HepG2 (cell line): ENCODE measurements around the gene LILRB4. TPM values are rescaled to one million over a fixed set of nuclear protein-coding genes. Genes with fewer than 3 reads are reported as not detected.
"Not testable (repeated sequence)": the region's sequence is repeated elsewhere in the genome, so short reads cannot be mapped to it uniquely, and the experiment has no call there.

Experiments
- ATAC-seq: fragments of 200-7000 bp; cut with Tn5 transposase; 3 replicates; pipeline ENCODE4 v1.9.1; 2020; ENCODE audit warnings: mild to moderate bottlenecking, moderate library complexity
- BruUV-seq: library from RNA; stranded (reverse); fragments of 400-500 nt; replicated peaks from 2 replicates; lab custom pipeline; 2021; lab: Mats Ljungman, UMichigan
- CTCF ChIA-PET: fragments of 300-600 bp; formaldehyde crosslinking; extraction: SDS; loops from one replicate; lab custom pipeline; 2021; ENCODE audit warnings: low total read pairs, inconsistent platforms, low intra/inter-chr PET ratio; lab: Yijun Ruan, JAX
- POLR2A ChIA-PET: fragments of 350-600 bp; sonication (Branson Sonifier 250); formaldehyde crosslinking; loops from one replicate; lab custom pipeline; 2020; ENCODE audit warnings: antibody characterized with exemption, inconsistent platforms; lab: Yijun Ruan, JAX
- DNase-seq: peaks from one replicate; pipeline ENCODE4 v3.0.0-alpha.2; 2015; ENCODE audit warnings: low spot score
- FAIRE-seq: peaks from 3 replicates; lab custom pipeline; 2011; peaks lifted over from hg19 to GRCh38; lab: Jason Lieb, UNC
- H2AFZ ChIP-seq: one replicate; pipeline ENCODE4 v1.6.1; 2011; ENCODE audit warnings: low read length, inconsistent platforms
- H3K27ac ChIP-seq: fragments of 300-600 bp; 3 replicates; pipeline ENCODE4 v1.8.0; 2011; ENCODE audit warnings: mixed run types, mild to moderate bottlenecking, mixed read lengths, low read length, inconsistent platforms; ENCODE audit not compliant: insufficient read depth; ENCODE audit errors: extremely low read length
- H3K27me3 ChIP-seq, 2 experiments: fragments of 200-600 bp in 1 of 2; 2 replicates in 1 of 2; 3 replicates in 1 of 2; pipeline versions ENCODE4 v1.6.0 to v1.8.0; 2011; ENCODE audit warnings: low read length in 2 of 2, mild to moderate bottlenecking in 2 of 2, moderate library complexity in 2 of 2, inconsistent platforms in 1 of 2; ENCODE audit not compliant: insufficient read depth in 2 of 2, control insufficient read depth in 1 of 2
- H3K36me3 ChIP-seq, 2 experiments: fragments of 200-600 bp in 1 of 2; replicated peaks in 1 of 2; 2 replicates in 1 of 2; 3 replicates in 1 of 2; pipeline versions ENCODE4 v1.5.1 to v1.8.0; 2011; ENCODE audit warnings: low read length in 2 of 2, inconsistent platforms in 1 of 2; ENCODE audit not compliant: insufficient read depth in 2 of 2, control insufficient read depth in 1 of 2
- H3K4me1 ChIP-seq: 2 replicates; pipeline ENCODE4 v1.5.1; 2012; ENCODE audit warnings: low read length, inconsistent platforms; ENCODE audit not compliant: insufficient read depth
- H3K4me2 ChIP-seq: 2 replicates; pipeline ENCODE4 v1.6.0; 2011; ENCODE audit warnings: low read depth, low read length, inconsistent platforms
- H3K4me3 ChIP-seq, 3 experiments: fragments of 200-600 bp in 1 of 3; sonication (generic), shearing (Covaris generic) in 1 of 3; replicated peaks in 1 of 3; 2 replicates each; pipeline ENCODE4 v1.5.1; 2011 to 2016; ENCODE audit warnings: low read length in 3 of 3, inconsistent platforms in 2 of 3, low read depth in 2 of 3, mild to moderate bottlenecking in 2 of 3, control low read depth in 1 of 3, mixed read lengths in 1 of 3; ENCODE audit not compliant: insufficient read depth in 1 of 3
- H3K79me2 ChIP-seq: one replicate; pipeline ENCODE4 v1.6.1; 2011; ENCODE audit warnings: low read length, inconsistent platforms; ENCODE audit not compliant: insufficient read depth
- H3K9ac ChIP-seq: 2 replicates; pipeline ENCODE4 v1.6.0; 2011; ENCODE audit warnings: mild to moderate bottlenecking, low read depth, low read length, inconsistent platforms; ENCODE audit not compliant: insufficient read depth
- H3K9me3 ChIP-seq: 2 replicates; pipeline ENCODE4 v1.5.1; 2012; ENCODE audit warnings: mild to moderate bottlenecking, low read length
- H4K20me1 ChIP-seq: 2 replicates; pipeline ENCODE4 v1.6.0; 2011; ENCODE audit warnings: inconsistent platforms, mild to moderate bottlenecking, low read length, moderate library complexity; ENCODE audit not compliant: insufficient read depth
- CTCF ChIP-seq: sonication (generic); formaldehyde crosslinking; IDR thresholded peaks from 2 replicates; pipeline ENCODE4 v1.5.0; 2020; ENCODE audit warnings: mild to moderate bottlenecking, missing genetic modification reagents, moderate library complexity
- KAT8 ChIP-seq: IDR thresholded peaks from 2 replicates; pipeline ENCODE4 v1.6.1; 2016; ENCODE audit warnings: missing genetic modification reagents, missing compliant biosample characterization
- PPARG ChIP-seq: conservative IDR thresholded peaks from 2 replicates; pipeline ENCODE4 v1.6.1; 2016; ENCODE audit warnings: missing biosample characterization, missing genetic modification reagents
- RAD21 ChIP-seq: fragments of 450-650 bp; formaldehyde crosslinking; IDR thresholded peaks from 2 replicates; pipeline ENCODE4 v1.5.0; 2020; ENCODE audit warnings: mild to moderate bottlenecking
- SMC3 ChIP-seq: IDR thresholded peaks from 2 replicates; pipeline ENCODE4 v1.6.1; 2011; ENCODE audit warnings: low read length, improper control_type of control experiment
- STAG1 ChIP-seq: sonication (generic); formaldehyde crosslinking; IDR thresholded peaks from 2 replicates; pipeline ENCODE4 v1.4.0; 2020; ENCODE audit warnings: missing genetic modification reagents
- ZNF232 ChIP-seq: sonication (generic); formaldehyde crosslinking; IDR thresholded peaks from 2 replicates; pipeline ENCODE4 v1.4.0; 2020; ENCODE audit warnings: missing genetic modification reagents, borderline replicate concordance
- ZNF296 ChIP-seq: sonication (generic); formaldehyde crosslinking; conservative IDR thresholded peaks from 2 replicates; pipeline ENCODE4 v1.5.0; 2020; ENCODE audit warnings: mild to moderate bottlenecking, missing genetic modification reagents
- ZNF3 ChIP-seq: IDR thresholded peaks from 2 replicates; pipeline ENCODE4 v1.7.0; 2017; ENCODE audit warnings: inconsistent platforms
- ZNF430 ChIP-seq: sonication (generic); formaldehyde crosslinking; IDR thresholded peaks from 2 replicates; pipeline ENCODE4 v1.9.0; 2021; ENCODE audit warnings: mild to moderate bottlenecking, missing genetic modification reagents
- ZNF678 ChIP-seq: sonication (generic); formaldehyde crosslinking; IDR thresholded peaks from 2 replicates; pipeline ENCODE4 v1.4.0; 2020; ENCODE audit warnings: mild to moderate bottlenecking, missing genetic modification reagents
- WGBS: methylation state at CpG from one replicate; pipeline ENCODE4 v1.1.6; 2017; ENCODE audit warnings: low lambda C conversion rate; 5-methylcytosine and 5-hydroxymethylcytosine counted together
- in situ Hi-C: cut with HindIII; loops from 2 replicates; pipeline ENCODE4 v1.10.0; 2017; ENCODE audit warnings: low pct_unique_long_range_greater_than_20kb; ENCODE audit not compliant: extremely low pct_ligation_motif_present
- intact Hi-C: fragments of 100-400 bp; cut with micrococcal nuclease; formaldehyde crosslinking; loops from one replicate; pipeline ENCODE4 v1.10.0; 2022; ENCODE audit not compliant: unreplicated experiment
- polyA plus RNA-seq, 8 experiments: library from polyadenylated mRNA; depleted of rRNA in 3 of 8; stranded (reverse) in 7 of 8; unstranded in 1 of 8; fragments of >200 nt; fragmentation: Illumina TruSeq in 4 of 8; extraction: Trizol in 4 of 8; gene quantifications; 2 replicates each; pipeline versions ENCODE4 v1.2.1 to v1.2.3, GENCODE V29; 2011 to 2016; ENCODE audit warnings: low read depth in 4 of 8, missing spikeins in 1 of 8, mixed read lengths in 1 of 8; ENCODE audit not compliant: insufficient read depth in 1 of 8
- total RNA-seq, 5 experiments: library from RNA; depleted of rRNA; stranded (reverse); fragments of >200 nt; fragmentation: Illumina TruSeq; extraction: Trizol; gene quantifications; 2 replicates each; pipeline ENCODE4 v1.2.3, GENCODE V29; 2016; ENCODE audit warnings: low read depth in 1 of 5

Gene LILRB4
- total and polyA plus RNA-seq, 2 of the 13 experiments (the other 11 are each of a cell fraction or from before 2014, with no cell fraction given): not detected

DNA sequence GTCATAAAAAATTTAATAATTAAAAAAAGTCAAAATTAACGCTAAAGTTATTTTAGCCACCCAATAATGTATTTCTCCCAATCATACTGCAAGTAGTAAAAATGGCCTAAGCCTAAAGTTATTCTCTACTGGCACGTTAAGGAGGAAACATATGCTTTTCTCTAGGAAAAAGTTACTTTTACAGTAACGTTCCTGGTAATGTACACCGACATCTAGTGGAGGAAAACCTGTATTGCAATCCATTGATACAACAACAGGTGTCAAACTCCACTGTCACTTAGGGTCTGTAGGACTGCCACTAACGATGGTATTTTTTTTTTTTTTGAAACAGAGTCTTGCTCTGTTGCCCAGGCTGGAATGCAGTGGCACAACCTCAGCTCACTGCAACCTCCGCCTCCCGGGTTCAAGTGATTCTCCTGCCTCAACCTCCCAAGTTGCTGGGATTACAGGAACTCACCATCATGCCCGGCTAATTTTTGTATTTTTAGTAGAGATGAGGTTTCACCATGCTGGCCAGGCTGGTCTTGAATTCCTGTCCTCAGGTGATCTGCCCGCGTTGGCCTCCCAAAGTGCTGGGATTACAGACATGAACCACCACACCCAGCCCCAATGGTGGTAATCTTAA, 13.5 kb downstream of the LILRB4 start:
- H3K36me3 ChIP-seq, H3K27ac ChIP-seq, H3K4me2 ChIP-seq, H2AFZ ChIP-seq, H4K20me1 ChIP-seq, POLR2A ChIA-PET, H3K79me2 ChIP-seq, H3K4me1 ChIP-seq, H3K9ac ChIP-seq, H3K9me3 ChIP-seq, H3K4me3 ChIP-seq, ATAC-seq, H3K27me3 ChIP-seq, BruUV-seq: not testable (repeated sequence)
- TF ChIP-seq RAD21 (CRISPR knock-in tag) (peak; percentile 20; the same call in 1 of the 2 replicates), STAG1 (CRISPR knock-in tag) (peak; percentile 60), CTCF (CRISPR knock-in tag) (peak; percentile 79), SMC3 (peak; percentile 55; the same call in 1 of the 2 replicates)
- FAIRE-seq (peak; percentile 84), DNase-seq (peak; percentile 13)
- 3% methylated on average over 10 of the region's 10 CpGs for WGBS
- in situ Hi-C loops: loop anchor here (10.0 kb wide), 1 partner anchor 202 kb away; the partner anchor contains the start of gene CDC42EP5
- intact Hi-C loops: loop anchor here (2.0 kb wide), 1 partner anchor 198 kb away; no protein-coding TSS in a partner anchor
- CTCF ChIA-PET: interaction anchor here (0.7 to 1.9 kb wide), 3 partner anchors 23 to 198 kb away, joined by 4 to 10 read pairs (median 4); no protein-coding TSS in a partner anchor

DNA sequence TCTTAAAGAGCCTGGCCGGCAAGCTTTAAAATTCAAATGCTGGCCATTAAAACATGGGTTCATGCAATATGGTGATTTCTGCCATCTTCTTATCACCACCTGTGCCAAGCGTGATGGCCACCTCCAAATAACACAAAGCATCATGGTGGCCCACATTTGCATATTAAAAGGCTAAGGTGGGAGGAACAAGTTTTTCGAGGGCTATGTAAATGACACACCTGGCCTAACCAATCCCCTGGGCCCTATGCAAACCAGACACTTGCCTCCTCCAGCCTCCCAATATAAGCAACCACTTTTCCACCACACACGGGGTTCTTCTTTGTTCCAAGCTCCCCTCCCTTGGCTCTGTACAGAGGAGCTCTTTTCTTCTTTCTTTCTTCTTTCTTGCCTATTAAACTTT, 14.4 kb downstream of the LILRB4 start:
- Histone ChIP-seq H3K36me3 (no peaks in the 10 kb centered on the region), H3K27ac (no peak overlapping the region), H3K79me2 (no peaks in the 10 kb centered on the region), H3K4me1 (no peaks in the 10 kb centered on the region), H4K20me1 (no peaks in the 10 kb centered on the region), H3K27me3 (no peaks in the 10 kb centered on the region), H3K9ac (no peak overlapping the region), H3K9me3 (no peaks in the 10 kb centered on the region), H3K4me2 (no peak overlapping the region), H2AFZ (no peak overlapping the region), H3K4me3 (no peak overlapping the region)
- in situ Hi-C loops: loop anchor here (10.0 kb wide), 1 partner anchor 202 kb away; the partner anchor contains the start of gene CDC42EP5
- intact Hi-C loops: loop anchor here (2.0 kb wide), 1 partner anchor 198 kb away; no protein-coding TSS in a partner anchor
- CTCF ChIA-PET: no interaction called here
- DNase-seq (no peak), FAIRE-seq (no peak), ATAC-seq (no peak)
- POLR2A ChIA-PET: no interaction called here
- BruUV-seq: no TSS peak
- 34% methylated on average over 3 of the region's 4 CpGs for WGBS
- TF ChIP-seq ZNF430 (CRISPR knock-in tag): no peak
- no peak for TF ChIP-seq KAT8
- no peak for TF ChIP-seq PPARG (CRISPR knock-in tag)
- no peak for TF ChIP-seq ZNF3 (CRISPR knock-in tag)
- no peak for TF ChIP-seq ZNF678
- no peak for TF ChIP-seq ZNF296
- no peak for TF ChIP-seq ZNF232
